A549 (cell line): ENCODE measurements around the gene ZBTB20. TPM values are rescaled to one million over a fixed set of nuclear protein-coding genes. Genes with fewer than 3 reads are reported as not detected.

Experiments
- ATAC-seq, 2 experiments: fragments of 200-7000 bp in 1 of 2; fragments of >200 bp in 1 of 2; cut with Nextera tagmentation in 1 of 2; cut with Tn5 transposase in 1 of 2; 3 replicates each; pipeline versions ENCODE4 v1.8.0 to v1.9.1; 2018 to 2020; ENCODE audit warnings: mild to moderate bottlenecking in 1 of 2, moderate library complexity in 1 of 2
- CTCF ChIA-PET: fragments of 300-600 bp; sonication (Branson Sonifier 250); formaldehyde crosslinking; extraction: SDS; loops from one replicate; lab custom pipeline; 2021; ENCODE audit warnings: antibody characterized with exemption, inconsistent platforms; lab: Yijun Ruan, JAX
- POLR2A ChIA-PET: fragments of 350-600 bp; formaldehyde crosslinking; extraction: SDS; loops from one replicate; lab custom pipeline; 2021; ENCODE audit warnings: antibody characterized with exemption, inconsistent platforms; lab: Yijun Ruan, JAX
- DNase-seq, 2 experiments: peaks; one replicate each; pipeline versions ENCODE4 v3.0.0 to v3.0.0-alpha.2; 2011 to 2016; ENCODE audit warnings: low read depth in 1 of 2, low spot score in 1 of 2
- FAIRE-seq: peaks from 2 replicates; lab custom pipeline; 2011; peaks lifted over from hg19 to GRCh38; lab: Jason Lieb, UNC
- H3K27ac ChIP-seq, 2 experiments: fragments of >200 bp; sonication (Bioruptor Twin); formaldehyde crosslinking; 3 replicates each; pipeline ENCODE4 v1.5.1; 2016 to 2017
- H3K4me1 ChIP-seq: fragments of >200 bp; sonication (Bioruptor Twin); formaldehyde crosslinking; 3 replicates; pipeline ENCODE4 v1.6.1; 2016
- H3K4me2 ChIP-seq: fragments of >200 bp; sonication (Bioruptor Twin); formaldehyde crosslinking; 3 replicates; pipeline ENCODE4 v1.6.1; 2016
- H3K4me3 ChIP-seq: fragments of >200 bp; sonication (Bioruptor Twin); formaldehyde crosslinking; 3 replicates; pipeline ENCODE4 v1.5.1; 2016
- H3K9me3 ChIP-seq: fragments of >200 bp; sonication (Bioruptor Twin); formaldehyde crosslinking; 3 replicates; pipeline ENCODE4 v1.6.1; 2016
- CEBPB ChIP-seq, 2 experiments: fragments of >200 bp in 1 of 2; sonication (Bioruptor Twin) in 1 of 2; formaldehyde crosslinking in 1 of 2; IDR thresholded peaks; 2 replicates each; pipeline ENCODE4 v1.6.1; 2012 to 2016
- CTCF ChIP-seq: fragments of >200 bp; sonication (Bioruptor Twin); formaldehyde crosslinking; IDR thresholded peaks from 3 replicates; pipeline ENCODE4 v1.5.1; 2016
- E2F6 ChIP-seq: IDR thresholded peaks from 2 replicates; pipeline ENCODE4 v1.6.1; 2012; ENCODE audit warnings: low read depth, borderline replicate concordance
- HMGXB4 ChIP-seq: fragments of 250-450 bp; sonication (Bioruptor Pico); IDR thresholded peaks from 2 replicates; pipeline ENCODE4 v1.5.0; 2021; ENCODE audit warnings: mild to moderate bottlenecking, moderate library complexity, borderline replicate concordance
- HOXB5 ChIP-seq: fragments of 250-450 bp; sonication (Bioruptor Pico); IDR thresholded peaks from 2 replicates; pipeline ENCODE4 v1.5.0; 2020; ENCODE audit warnings: mild to moderate bottlenecking, moderate library complexity
- JUN ChIP-seq, 2 experiments: fragments of >200 bp; sonication (Bioruptor Twin); formaldehyde crosslinking; IDR thresholded peaks; 2 replicates in 1 of 2; 3 replicates in 1 of 2; pipeline ENCODE4 v1.6.1; 2016 to 2017
- NPAS2 ChIP-seq: fragments of 250-450 bp; sonication (Bioruptor Pico); IDR thresholded peaks from 2 replicates; pipeline ENCODE4 v1.8.0; 2022; ENCODE audit warnings: mild to moderate bottlenecking, moderate library complexity, borderline replicate concordance
- POLR2A ChIP-seq: IDR thresholded peaks from 2 replicates; pipeline ENCODE4 v1.6.1; 2012; ENCODE audit warnings: mild to moderate bottlenecking, low read length
- RFX5 ChIP-seq: fragments of 450-650 bp; IDR thresholded peaks from 2 replicates; pipeline ENCODE4 v1.7.1; 2014; ENCODE audit warnings: antibody characterized with exemption, mild to moderate bottlenecking, moderate library complexity
- ZC3H11A ChIP-seq: fragments of 450-650 bp; IDR thresholded peaks from 2 replicates; pipeline ENCODE4 v1.6.1; 2014; ENCODE audit warnings: antibody characterized with exemption, mild to moderate bottlenecking
- ZFP36 ChIP-seq: fragments of 450-650 bp; IDR thresholded peaks from 2 replicates; pipeline ENCODE4 v1.6.1; 2014; ENCODE audit warnings: borderline replicate concordance; ENCODE audit not compliant: partially characterized antibody
- WGBS: methylation state at CpG from one replicate; pipeline ENCODE4 v1.1.6; 2017; ENCODE audit errors: missing lambda C conversion rate; 5-methylcytosine and 5-hydroxymethylcytosine counted together
- polyA plus RNA-seq, 4 experiments: library from polyadenylated mRNA; depleted of rRNA in 3 of 4; stranded (reverse); fragments of >200 nt; fragmentation: RNase III in 1 of 4; extraction: RNeasy Plus Mini Kit Qiagen cat#74134 plus additional on column Dnase treatment in 1 of 4; gene quantifications; 2 replicates in 3 of 4; 3 replicates in 1 of 4; pipeline ENCODE4 v1.2.3, GENCODE V29; 2011 to 2017

The ZBTB20 gene
- polyA plus RNA-seq, 2 of the 4 experiments (the other 2 are of a cell fraction): 0.85 to 5.0 TPM

- Histone ChIP-seq H3K4me2 (no peak overlapping the region), H3K27ac (no peak overlapping the region), H3K4me3 (no peak overlapping the region), H3K9me3 (no peaks in the 10 kb centered on the region), H3K4me1 (peaks cover 18% of the 10 kb centered on the region)
- no peak for DNase-seq
- WGBS: 91% methylated on average over 8 of the region's 8 CpGs
- no peak for FAIRE-seq
- CTCF ChIA-PET: no interaction called here
- TF ChIP-seq RFX5: no peak
- POLR2A ChIA-PET: no interaction called here
- no peak for ATAC-seq
These were observed 262.7 kb downstream of the ZBTB20 start for GRCh38 chr3:114884213-114884923.

- ChIA-PET CTCF (interaction anchor here (0.8 kb wide), 1 partner anchor 13 kb away, joined by 3 read pairs; no protein-coding TSS in a partner anchor), POLR2A (no interaction called here)
- peak overlapping the region; percentile 42 for H3K4me2 ChIP-seq
- peak in 1 of 2 experiments; percentile 59 for DNase-seq
- H3K9me3 ChIP-seq: no peaks in the 10 kb centered on the region
- peaks cover 32% of the 10 kb centered on the region for H3K4me1 ChIP-seq
- no peak overlapping the region for H3K27ac ChIP-seq
- 7% methylated on average over 4 of the region's 4 CpGs for WGBS
- H3K4me3 ChIP-seq: no peak overlapping the region
- no peak for TF ChIP-seq CEBPB (IDR thresholded peaks at IDR 0.05)
- no peak for TF ChIP-seq ZC3H11A
- no peak for TF ChIP-seq JUN (IDR thresholded peaks at IDR 0.05)
- TF ChIP-seq CTCF: no peak
- TF ChIP-seq ZFP36: no peak
- TF ChIP-seq POLR2A: no peak
- TF ChIP-seq HOXB5 (CRISPR knock-in tag): no peak
- no peak for TF ChIP-seq HMGXB4 (CRISPR knock-in tag)
- TF ChIP-seq NPAS2 (CRISPR knock-in tag): no peak
- TF ChIP-seq, all 56 proteins: peak for 0
- FAIRE-seq (peak; percentile 36), ATAC-seq (peak; percentile 50 to 72; a peak in 4 of 6 replicates)
These were observed 267.0 kb downstream of the ZBTB20 start for GRCh38 chr3:114880078-114880477.

GRCh38 chr3:114879059-114880031 lies 267.7 kb downstream of the ZBTB20 start:
- ATAC-seq (peak in 1 of 2 experiments; percentile 32; a peak in 2 of 6 replicates), DNase-seq (peak in 1 of 2 experiments; percentile 7), FAIRE-seq (no peak)
- POLR2A ChIA-PET: no interaction called here
- no peaks in the 10 kb centered on the region for H3K9me3 ChIP-seq
- TF ChIP-seq CEBPB (IDR thresholded peaks at IDR 0.05): peak; percentile 64 to 77; a peak in 3 of 4 replicates
- TF ChIP-seq E2F6: no peak
- H3K4me2 ChIP-seq: peak overlapping the region; percentile 42
- H3K27ac ChIP-seq: no peak overlapping the region
- H3K4me1 ChIP-seq: peaks cover 32% of the 10 kb centered on the region
- H3K4me3 ChIP-seq: no peak overlapping the region
- WGBS: 44% methylated on average over 8 of the region's 8 CpGs
- CTCF ChIA-PET: no interaction called here
